ENCODE results near the gene CALCOCO1.

DNA sequence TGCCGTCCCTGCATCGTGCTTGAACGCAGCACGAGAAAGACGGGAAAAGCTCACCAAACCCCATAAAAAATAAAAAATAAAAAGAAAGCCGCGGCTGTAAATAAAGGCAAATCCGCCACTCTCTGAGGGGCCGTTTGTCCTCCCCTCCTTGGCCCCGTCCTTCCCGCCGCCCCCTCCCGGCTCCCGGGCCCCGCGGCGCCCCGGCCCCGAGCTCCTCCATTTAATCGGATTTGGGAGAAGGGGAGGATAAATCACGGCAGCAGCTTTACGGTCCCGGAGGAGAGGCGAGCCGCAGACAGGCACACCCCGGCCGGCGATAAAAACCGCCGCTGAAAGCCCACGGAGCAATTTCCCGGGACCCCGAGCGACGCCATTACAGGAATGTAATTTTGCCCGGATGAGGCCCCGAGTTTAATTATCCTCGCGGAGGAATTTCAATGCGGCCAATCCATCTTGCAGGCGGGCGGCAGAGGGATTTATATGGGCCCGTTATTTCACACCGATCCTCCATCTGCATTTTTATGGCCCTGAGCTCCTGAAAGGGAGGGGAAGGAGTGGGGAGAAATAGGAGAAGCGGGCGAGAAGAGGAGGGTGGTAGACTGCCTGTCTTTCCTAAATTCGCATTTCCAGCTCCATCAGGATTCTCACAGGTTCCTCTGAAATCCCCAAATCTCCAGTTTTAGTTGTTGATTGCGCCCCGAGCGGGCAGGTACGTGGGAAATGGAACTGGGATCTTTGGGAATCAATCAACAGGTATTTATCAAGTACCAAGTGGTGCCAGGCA is 50.0 kb downstream of the CALCOCO1 start:
- TF ChIP-seq POLR2AphosphoS5 (IDR thresholded peaks at IDR 0.05): no peak
- TF ChIP-seq, protein P1, sequence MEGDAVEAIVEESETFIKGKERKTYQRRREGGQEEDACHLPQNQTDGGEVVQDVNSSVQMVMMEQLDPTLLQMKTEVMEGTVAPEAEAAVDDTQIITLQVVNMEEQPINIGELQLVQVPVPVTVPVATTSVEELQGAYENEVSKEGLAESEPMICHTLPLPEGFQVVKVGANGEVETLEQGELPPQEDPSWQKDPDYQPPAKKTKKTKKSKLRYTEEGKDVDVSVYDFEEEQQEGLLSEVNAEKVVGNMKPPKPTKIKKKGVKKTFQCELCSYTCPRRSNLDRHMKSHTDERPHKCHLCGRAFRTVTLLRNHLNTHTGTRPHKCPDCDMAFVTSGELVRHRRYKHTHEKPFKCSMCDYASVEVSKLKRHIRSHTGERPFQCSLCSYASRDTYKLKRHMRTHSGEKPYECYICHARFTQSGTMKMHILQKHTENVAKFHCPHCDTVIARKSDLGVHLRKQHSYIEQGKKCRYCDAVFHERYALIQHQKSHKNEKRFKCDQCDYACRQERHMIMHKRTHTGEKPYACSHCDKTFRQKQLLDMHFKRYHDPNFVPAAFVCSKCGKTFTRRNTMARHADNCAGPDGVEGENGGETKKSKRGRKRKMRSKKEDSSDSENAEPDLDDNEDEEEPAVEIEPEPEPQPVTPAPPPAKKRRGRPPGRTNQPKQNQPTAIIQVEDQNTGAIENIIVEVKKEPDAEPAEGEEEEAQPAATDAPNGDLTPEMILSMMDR (IDR thresholded peaks at IDR 0.05; ENCODE audit: poor library complexity, severe bottlenecking): no peak
- TF ChIP-seq EZH2 (IDR thresholded peaks at IDR 0.05; ENCODE audit: borderline replicate concordance, insufficient read depth, low read length, poor library complexity, severe bottlenecking): no peak
- no peak for TF ChIP-seq TAF1 (IDR thresholded peaks at IDR 0.05; ENCODE audit: low read depth)
- TF ChIP-seq RAD21 (conservative IDR thresholded peaks at IDR 0.05): no peak
- no peak for TF ChIP-seq SMC3 (conservative IDR thresholded peaks at IDR 0.05; ENCODE audit: poor library complexity)

All from neural cell (in vitro differentiated cells).